Activated naive CD4-positive, alpha-beta T cell treated with anti-CD3 and anti-CD28 coated beads, Interleukin-2, amount 50 U/mL, for 16 hours (primary cell): Measurements from ENCODE around the gene NFIB.

Source experiments
- DNase-seq: peaks from one replicate; pipeline ENCODE4 v3.0.0-alpha.2; 2020

The NFIB gene

GRCh38 chr9:14094491-14094890 is 219.4 kb downstream of the NFIB start:
- DNase-seq: no peak

DNA sequence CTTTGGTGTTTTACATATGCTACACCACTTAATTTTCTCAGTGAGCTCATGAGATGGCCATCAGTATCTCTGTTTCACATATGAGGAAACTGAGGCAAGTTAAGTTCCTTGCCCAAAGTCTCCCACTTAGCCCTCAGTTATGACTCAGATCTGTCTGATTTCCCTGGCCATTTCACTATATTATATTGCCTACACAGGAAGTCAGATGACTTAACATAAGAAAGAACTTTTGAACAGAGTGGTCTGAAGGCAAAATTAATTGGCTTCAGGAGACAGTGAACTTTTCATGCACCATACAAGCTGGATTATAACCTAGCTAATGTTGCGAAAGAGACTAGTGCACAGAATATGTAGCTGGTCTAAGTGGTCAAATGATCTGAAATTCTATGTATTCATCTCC is 221.6 kb downstream of the NFIB start:
- DNase-seq: no peak

DNA sequence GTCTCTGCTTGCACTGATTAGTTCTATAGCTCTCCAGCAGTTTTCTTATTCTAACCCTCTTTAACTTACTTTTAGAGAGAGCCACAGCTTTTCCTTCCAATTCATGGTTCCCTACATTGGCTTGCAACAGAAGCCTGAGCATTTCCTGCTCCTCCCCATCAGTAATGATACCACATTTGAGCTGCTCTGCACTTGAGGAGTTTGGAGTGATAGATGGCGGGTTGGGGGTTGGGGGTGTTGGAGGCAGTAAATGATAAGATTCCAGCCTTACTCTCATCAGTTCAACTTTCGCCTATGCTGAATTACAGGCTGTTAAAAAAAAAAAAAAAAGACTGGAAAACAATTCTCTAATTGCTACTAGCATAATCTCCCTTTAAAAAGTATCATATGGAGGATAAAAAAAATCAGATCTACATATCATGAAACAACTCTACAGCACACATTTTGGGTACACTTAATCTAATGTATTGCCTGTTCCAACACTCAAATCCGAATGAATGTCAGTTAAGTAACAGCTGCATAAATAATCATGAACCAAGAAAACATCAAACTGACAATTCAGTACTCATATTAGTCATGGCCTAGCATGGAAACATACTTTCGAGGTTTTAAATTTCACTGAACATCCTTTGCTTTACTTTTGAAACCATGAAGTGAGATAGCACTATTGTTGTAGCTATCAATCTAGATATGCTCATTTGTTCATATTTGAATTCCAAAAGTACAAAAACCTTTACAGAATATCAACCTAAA is 224.7 kb downstream of the NFIB start:
- no peak for DNase-seq

DNA sequence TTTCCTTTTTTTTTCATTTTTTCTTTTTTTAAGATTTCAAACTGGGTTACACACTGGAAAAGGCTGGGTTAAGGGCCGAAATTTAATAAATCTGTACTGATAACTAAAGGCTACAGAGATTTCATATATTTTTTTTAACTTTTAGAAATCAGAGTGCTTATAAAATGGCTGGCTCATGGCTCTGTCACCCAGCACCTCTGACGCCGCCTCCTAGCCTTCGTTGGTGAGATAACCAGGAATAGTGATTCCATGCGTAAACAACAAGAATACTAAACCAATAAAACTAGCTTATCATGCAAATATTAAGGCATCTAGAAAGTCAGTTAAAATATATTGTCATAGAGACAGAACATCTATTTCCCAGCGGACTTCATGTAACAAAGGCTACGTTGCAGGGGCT is 226.4 kb downstream of the NFIB start:
- no peak for DNase-seq

DNA sequence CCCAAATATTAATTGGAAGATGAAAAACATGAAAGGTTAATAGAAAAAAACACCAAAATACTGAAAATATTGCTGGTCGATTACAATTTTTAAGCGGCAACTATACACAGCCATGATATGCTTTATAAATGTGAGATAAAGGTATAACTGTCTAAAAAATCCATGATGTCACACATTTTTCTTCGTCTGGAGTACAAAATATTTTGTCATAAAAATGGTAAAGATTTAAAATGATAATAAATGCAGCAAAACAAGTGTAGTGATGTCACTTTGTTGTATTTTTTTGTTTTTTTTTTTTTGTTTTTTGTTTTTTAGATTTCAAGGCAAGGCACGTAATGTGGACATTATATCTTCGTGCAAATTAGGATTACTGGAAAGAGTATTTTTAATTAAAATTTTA is 227.4 kb downstream of the NFIB start:
- DNase-seq: no peak

DNA sequence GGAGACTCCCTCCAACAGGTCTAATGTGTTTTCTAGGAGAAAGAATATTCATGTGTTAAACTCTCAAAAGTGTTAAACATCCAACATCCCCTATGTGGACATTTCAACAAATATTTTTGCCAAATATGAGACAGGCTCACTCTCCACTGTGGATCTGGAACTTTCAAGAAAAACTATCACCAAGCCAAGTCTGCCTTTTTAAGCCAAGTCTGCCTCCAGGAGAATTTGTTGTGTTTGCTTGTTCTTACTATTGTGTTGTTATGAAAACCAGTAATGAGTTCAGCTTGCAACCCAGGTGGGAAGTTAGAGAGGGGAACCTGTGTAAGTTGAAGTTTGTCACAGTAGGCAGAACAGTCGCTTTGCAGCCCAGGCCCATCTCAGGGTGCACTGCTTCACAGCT is 228.1 kb downstream of the NFIB start:
- no peak for DNase-seq

GRCh38 chr9:14084867-14085266 is 229.1 kb downstream of the NFIB start:
- DNase-seq: no peak

DNA sequence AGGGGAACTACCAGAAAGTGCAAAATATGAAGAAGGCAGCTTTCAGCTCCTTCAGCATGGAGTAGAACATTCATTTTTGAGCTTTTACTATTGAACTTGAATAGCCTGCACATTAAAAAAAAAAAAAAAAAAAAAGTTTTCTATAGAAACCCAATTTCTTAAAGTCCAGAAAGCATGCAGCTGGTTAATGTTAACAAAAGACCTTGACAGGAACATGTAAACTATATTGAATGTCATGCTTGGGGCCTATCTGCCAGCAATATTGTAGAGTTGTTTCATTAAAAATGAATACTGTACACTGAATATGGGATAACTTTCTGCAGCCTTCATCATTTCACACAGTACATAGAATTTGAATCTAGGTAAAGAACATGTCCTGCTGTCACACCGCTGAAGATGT is 230.6 kb downstream of the NFIB start:
- DNase-seq: no peak

GRCh38 chr9:14082732-14083131 is 231.2 kb downstream of the NFIB start:
- no peak for DNase-seq

- no peak for DNase-seq
These were observed 232.2 kb downstream of the NFIB start for GRCh38 chr9:14081745-14082144.

DNA sequence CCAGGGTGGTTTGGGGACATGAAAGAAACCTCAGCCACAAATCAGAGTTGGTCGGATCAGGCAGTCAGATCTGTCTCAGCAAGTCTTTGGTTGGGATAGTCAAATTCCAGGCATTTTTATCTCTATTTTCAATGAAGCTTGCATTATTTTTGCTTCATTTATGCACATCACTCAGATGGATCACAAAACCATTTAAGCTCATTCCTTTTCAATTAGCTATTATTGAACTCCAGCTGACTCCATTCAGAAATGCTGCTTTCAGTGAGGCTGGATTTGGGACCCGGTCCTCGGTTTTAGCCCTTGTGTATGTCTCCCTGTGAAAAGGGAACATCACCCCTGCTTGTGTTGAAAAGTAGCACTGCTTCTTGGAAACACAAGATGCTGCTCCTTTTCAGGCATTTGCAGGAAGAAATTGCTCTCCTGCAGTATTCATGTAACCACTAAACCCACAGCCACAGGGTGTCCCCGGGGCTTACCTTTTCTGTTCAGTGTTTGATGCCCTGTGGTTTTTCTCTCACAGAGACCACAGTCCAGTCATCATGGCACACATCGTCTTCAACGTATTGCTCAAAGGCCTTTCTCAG is 232.9 kb downstream of the NFIB start:
- DNase-seq: no peak

- no peak for DNase-seq
These were observed 234.5 kb downstream of the NFIB start for GRCh38 chr9:14079440-14079839.

DNA sequence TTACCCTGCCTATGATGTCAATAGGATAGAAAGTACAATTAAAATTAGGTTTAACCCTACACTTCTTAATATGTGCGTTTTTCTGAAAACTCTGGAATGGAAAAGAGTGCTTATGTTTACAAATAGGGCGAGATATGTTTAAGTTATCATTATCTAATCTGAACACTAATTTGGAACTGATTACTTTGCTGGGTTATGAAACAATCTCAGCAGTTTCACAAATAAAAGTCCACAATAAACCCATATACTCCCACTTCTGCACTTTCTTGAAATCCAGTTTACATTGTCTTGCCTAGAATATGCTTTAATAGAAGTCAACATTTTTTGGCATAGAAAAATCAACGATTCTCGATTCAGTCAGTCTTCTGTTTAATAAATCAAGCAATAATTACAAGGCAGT is 236.3 kb downstream of the NFIB start:
- DNase-seq: no peak

DNA sequence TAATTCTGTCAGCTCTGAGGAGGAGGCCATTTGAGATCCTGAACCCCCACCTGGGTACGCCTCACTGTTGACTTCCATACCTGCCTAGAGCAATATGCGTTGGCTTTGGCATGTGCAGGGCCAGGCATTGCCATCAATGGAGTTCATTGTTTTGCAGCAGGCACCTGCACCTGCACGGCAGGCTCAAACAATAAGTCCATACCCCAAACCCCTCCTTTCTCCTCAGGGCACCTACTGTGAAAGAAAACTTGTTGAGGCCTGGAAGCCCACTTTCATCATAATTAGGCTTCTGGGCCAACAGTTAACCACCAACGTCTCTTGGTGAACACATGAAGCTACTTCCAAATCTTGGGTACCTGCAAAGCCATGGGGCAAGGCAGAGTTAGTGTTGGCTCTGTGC is 238.7 kb downstream of the NFIB start:
- no peak for DNase-seq

DNA sequence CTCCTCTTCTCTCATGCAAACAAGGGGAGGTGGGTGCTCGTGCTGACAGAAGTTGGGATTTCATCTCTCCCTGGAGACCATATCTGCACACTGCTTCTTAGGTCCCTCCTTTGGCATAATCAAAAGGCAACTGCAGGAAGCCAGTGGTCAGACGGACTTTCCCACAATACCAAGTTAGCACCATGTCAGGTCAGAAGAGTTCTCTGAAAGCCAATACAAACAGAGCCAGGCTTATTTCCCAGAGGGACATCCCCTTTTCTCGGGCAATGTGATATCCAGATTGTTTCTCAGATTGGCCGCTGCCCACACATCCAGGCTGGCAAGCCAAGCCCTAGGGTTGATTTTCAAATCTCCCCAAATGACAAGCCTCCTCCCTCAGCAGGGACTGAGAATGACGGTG is 241.1 kb downstream of the NFIB start:
- no peak for DNase-seq

- no peak for DNase-seq
These were observed 242.5 kb downstream of the NFIB start for GRCh38 chr9:14071484-14071883.

- DNase-seq: no peak
These were observed 245.3 kb downstream of the NFIB start for GRCh38 chr9:14068690-14069089.

DNA sequence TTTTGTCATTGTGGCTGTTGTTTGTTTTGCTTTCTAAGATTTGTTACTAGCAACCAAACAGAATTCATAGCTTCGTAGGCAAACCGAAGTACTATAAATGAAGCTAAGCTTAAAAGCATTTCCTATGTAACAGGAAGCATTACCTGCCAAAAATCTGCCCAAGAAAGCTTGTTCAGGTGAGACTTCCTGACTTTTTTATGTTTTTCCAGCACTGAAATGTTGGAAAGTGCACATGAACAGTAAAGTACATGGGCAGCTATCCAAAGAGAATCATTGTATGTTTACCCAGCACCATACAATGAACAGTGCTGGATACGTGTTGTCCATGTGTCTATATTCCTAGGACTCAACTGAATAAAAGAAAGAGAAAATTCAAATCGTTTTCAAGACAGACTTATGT is 247.1 kb downstream of the NFIB start:
- no peak for DNase-seq

DNA sequence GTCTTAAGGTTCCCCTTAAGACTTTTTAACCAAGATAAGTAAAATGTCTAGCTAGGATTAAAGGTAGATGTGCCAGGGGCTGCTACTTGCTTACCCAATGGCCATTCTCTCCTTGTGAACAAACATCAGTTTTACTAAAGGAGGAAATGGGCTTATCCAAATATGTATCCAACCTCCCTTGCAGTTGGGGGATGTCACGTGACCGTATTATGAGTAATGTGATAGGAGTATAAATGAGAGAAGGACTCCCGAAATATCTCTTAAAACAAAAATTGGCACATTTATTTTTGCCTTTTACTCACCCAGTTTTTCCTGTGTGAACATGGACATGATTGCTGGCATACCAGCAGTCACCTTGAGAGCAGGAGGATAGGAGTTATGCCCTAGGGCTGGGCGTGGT is 247.9 kb downstream of the NFIB start:
- no peak for DNase-seq

GRCh38 chr9:14064940-14065339 is 249.0 kb downstream of the NFIB start:
- no peak for DNase-seq

GRCh38 chr9:14063756-14064155 is 250.2 kb downstream of the NFIB start:
- DNase-seq: no peak

DNA sequence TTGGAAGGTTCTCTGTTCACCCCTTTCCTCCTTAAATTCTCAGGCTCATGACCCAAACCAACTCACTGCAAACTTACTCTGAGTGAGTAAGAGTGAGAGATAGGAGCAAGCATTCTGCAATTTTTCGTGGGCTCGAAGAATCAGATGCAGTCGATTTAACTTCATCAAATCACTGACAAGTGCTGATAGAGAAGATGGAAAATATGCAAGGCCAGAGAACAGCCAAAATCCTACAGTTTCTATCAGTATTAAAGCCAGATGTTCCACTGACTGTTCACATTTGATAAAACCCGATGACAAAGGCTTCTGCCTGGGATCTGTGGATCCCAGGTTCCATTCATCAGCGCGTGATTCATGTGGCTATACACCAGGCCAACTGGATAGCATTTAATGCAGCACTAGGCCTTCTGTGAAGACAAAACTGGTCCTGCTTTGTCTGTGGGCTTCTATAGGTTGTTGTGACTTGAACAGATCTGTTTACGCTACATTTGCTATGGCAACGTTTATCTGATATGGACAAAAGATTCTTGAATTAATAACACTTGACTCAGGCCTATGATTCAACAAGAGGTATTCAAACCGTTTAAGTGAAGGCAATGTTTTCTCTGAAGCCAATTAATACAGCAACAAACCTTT is 251.2 kb downstream of the NFIB start:
- no peak for DNase-seq

DNA sequence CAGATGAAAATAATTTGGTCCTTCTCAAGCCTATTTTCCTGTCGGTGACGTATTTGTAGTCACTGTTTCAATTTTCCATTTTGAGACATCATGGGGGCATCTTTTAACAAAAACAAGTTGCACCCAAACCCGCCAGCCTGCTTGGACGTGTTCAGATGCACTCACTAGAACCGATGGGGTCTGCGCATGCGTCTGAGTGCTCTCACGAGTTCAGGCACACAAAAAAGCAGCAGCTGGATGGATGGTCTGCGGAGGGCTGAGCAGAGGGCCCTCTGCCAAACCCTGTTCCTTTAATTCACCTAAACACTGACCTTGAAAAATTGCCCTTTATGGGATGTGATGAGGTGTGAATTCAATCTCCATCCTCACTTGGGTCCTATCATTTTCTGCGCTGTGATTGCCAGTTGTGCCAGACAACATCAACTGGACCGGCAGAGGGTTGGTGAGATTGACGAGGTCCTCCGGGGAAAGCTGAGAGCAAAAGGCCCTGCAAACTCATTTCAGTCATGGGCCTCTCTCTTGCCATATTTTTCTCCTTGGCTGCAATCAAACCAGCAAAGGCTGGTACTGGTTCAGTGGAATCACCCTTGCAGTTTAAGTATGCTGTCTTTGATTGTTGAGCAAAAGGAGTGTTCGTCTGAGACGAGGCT is 251.9 kb downstream of the NFIB start:
- DNase-seq: no peak

DNA sequence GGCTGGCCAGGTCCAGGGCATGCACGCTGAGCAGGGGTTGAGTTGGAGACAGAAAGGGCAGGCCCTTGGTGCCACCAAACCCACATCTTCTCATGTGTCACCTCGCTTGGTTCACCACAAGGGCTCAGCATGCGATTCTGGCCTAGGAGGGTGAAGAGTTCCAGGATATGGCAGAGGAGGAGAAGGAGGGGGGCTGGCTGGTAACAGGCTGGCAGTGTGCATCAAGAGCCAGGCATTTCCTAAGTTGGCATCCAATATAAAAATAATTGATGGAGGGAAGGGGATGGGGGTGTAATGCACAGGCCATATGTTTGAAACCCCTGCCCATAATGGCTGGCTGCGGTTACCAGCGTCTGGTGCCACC is 255.6 kb downstream of the NFIB start:
- no peak for DNase-seq
